HCT116 (cell line): ENCODE measurements around the gene PYDC1.

Experiments used
- EZH2 ChIP-seq: fragments of 200-600 bp; sonication (generic); IDR thresholded peaks from 2 replicates; pipeline ENCODE4 v1.6.1; 2017; ENCODE audit warnings: antibody characterized with exemption, mixed run types
- JUND ChIP-seq: IDR thresholded peaks from 2 replicates; pipeline ENCODE4 v1.6.1; 2012
- POLR2A ChIP-seq: IDR thresholded peaks from 2 replicates; pipeline ENCODE4 v1.7.0; 2011; ENCODE audit warnings: borderline replicate concordance; ENCODE audit not compliant: insufficient read depth, insufficient read length; ENCODE audit errors: extremely low read depth
- TF ChIP-seq, protein P1 (sequence below): IDR thresholded peaks from 2 replicates; pipeline ENCODE4 v1.6.1; 2012; ENCODE audit warnings: low read depth
- TF ChIP-seq, protein P2 (sequence below), 3 experiments: fragments of 200-600 bp in 1 of 3; sonication (generic) in 1 of 3; IDR thresholded peaks in 2 of 3; conservative IDR thresholded peaks in 1 of 3; 2 replicates each; pipeline ENCODE4 v1.5.1; 2012 to 2017; ENCODE audit warnings: low read depth in 2 of 3, low read length in 2 of 3, antibody characterized with exemption in 1 of 3, borderline replicate concordance in 1 of 3, control low read depth in 1 of 3, mild to moderate bottlenecking in 1 of 3, mixed read lengths in 1 of 3, mixed run types in 1 of 3, moderate library complexity in 1 of 3; ENCODE audit not compliant: insufficient read depth in 1 of 3
- TF ChIP-seq, protein P3 (sequence below): IDR thresholded peaks from 2 replicates; pipeline ENCODE4 v1.6.1; 2011; ENCODE audit warnings: mild to moderate bottlenecking, low read length, moderate library complexity; ENCODE audit not compliant: insufficient replicate concordance; ENCODE audit errors: extremely low read depth
- TF ChIP-seq, protein P4 (sequence below): IDR thresholded peaks from 2 replicates; pipeline ENCODE4 v1.6.1; 2012

DNA sequence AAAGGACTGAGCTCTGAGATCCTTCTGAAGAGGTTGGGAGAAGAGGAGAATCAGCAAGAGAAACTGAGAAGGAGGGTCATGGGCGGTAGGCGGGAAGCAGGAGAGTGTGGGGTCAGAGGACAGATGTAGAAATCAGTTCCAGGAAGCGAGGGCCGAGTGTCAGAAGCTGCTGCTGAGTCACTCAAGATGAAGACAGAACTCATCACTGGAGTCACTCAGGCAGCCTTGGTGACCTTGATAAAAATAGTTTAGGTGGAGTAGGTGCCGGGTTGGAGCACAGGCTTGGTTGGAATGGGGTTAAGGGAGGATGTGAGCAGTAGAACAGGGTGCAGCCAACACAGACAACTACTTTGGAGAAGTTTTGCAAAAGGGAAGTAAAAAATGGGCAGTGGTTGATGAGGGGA is 36.7 kb upstream of the PYDC1 start:
- TF ChIP-seq JUND, result no peak
- TF ChIP-seq, protein P1, sequence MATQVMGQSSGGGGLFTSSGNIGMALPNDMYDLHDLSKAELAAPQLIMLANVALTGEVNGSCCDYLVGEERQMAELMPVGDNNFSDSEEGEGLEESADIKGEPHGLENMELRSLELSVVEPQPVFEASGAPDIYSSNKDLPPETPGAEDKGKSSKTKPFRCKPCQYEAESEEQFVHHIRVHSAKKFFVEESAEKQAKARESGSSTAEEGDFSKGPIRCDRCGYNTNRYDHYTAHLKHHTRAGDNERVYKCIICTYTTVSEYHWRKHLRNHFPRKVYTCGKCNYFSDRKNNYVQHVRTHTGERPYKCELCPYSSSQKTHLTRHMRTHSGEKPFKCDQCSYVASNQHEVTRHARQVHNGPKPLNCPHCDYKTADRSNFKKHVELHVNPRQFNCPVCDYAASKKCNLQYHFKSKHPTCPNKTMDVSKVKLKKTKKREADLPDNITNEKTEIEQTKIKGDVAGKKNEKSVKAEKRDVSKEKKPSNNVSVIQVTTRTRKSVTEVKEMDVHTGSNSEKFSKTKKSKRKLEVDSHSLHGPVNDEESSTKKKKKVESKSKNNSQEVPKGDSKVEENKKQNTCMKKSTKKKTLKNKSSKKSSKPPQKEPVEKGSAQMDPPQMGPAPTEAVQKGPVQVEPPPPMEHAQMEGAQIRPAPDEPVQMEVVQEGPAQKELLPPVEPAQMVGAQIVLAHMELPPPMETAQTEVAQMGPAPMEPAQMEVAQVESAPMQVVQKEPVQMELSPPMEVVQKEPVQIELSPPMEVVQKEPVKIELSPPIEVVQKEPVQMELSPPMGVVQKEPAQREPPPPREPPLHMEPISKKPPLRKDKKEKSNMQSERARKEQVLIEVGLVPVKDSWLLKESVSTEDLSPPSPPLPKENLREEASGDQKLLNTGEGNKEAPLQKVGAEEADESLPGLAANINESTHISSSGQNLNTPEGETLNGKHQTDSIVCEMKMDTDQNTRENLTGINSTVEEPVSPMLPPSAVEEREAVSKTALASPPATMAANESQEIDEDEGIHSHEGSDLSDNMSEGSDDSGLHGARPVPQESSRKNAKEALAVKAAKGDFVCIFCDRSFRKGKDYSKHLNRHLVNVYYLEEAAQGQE, result no peak
- TF ChIP-seq, protein P2, sequence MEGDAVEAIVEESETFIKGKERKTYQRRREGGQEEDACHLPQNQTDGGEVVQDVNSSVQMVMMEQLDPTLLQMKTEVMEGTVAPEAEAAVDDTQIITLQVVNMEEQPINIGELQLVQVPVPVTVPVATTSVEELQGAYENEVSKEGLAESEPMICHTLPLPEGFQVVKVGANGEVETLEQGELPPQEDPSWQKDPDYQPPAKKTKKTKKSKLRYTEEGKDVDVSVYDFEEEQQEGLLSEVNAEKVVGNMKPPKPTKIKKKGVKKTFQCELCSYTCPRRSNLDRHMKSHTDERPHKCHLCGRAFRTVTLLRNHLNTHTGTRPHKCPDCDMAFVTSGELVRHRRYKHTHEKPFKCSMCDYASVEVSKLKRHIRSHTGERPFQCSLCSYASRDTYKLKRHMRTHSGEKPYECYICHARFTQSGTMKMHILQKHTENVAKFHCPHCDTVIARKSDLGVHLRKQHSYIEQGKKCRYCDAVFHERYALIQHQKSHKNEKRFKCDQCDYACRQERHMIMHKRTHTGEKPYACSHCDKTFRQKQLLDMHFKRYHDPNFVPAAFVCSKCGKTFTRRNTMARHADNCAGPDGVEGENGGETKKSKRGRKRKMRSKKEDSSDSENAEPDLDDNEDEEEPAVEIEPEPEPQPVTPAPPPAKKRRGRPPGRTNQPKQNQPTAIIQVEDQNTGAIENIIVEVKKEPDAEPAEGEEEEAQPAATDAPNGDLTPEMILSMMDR (IDR thresholded peaks at IDR 0.05 in 2 of 3, conservative IDR thresholded peaks at IDR 0.05 in 1 of 3; ENCODE audit: borderline replicate concordance in 1 of 3, insufficient read depth in 1 of 3, low read depth in 2 of 3, low read length in 2 of 3), result no peak
- no peak for TF ChIP-seq POLR2A
- TF ChIP-seq, protein P3, sequence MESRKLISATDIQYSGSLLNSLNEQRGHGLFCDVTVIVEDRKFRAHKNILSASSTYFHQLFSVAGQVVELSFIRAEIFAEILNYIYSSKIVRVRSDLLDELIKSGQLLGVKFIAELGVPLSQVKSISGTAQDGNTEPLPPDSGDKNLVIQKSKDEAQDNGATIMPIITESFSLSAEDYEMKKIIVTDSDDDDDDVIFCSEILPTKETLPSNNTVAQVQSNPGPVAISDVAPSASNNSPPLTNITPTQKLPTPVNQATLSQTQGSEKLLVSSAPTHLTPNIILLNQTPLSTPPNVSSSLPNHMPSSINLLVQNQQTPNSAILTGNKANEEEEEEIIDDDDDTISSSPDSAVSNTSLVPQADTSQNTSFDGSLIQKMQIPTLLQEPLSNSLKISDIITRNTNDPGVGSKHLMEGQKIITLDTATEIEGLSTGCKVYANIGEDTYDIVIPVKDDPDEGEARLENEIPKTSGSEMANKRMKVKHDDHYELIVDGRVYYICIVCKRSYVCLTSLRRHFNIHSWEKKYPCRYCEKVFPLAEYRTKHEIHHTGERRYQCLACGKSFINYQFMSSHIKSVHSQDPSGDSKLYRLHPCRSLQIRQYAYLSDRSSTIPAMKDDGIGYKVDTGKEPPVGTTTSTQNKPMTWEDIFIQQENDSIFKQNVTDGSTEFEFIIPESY, result no peak
- TF ChIP-seq EZH2, result no peak
- TF ChIP-seq, protein P4, sequence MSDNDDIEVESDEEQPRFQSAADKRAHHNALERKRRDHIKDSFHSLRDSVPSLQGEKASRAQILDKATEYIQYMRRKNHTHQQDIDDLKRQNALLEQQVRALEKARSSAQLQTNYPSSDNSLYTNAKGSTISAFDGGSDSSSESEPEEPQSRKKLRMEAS, result no peak
